Activated CD4-positive, alpha-beta T cell treated with anti-CD3 and anti-CD28 coated beads, Interleukin-10, Interleukin-2, amounts not matched to agents 100 ng/mL and 50 ng/mL, durations not matched to agents 16 hours and 8 hours (primary cell): ENCODE data around the gene PSORS1C1.
A peak's percentile ranks its signal among the peaks of the same experiment; 100 is the strongest.

Experiments used
- DNase-seq: peaks from one replicate; pipeline ENCODE4 v3.0.0-alpha.2; 2020

PSORS1C1 gene

DNA sequence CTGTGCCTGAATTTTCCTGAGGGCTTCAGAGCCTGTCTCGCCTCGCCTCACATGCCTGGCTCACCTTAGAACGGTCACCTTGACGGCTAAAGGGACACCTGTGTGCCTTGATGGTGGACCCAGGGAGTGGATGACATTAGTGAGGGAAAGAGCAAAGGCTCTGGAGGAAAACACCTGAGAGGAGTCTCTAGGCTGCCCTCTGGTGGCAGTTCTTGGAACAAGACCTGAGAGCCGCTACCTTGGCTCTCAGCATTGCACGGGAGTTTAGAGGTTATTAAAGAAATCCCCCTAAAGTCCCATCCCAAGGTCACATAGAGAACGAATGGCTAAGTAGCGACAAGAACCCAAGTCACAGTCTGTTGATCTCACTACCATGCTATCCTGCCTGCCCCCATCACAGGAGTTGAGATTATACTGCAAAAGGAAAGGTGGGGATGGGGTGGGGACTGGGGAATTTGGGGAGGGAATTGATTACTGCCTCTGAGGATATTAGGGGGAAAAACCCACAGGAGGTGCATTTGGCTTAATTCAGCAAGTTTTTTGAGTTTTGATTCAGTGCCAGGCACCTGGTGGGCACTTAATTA is 13.6 kb downstream of the PSORS1C1 start:
- peak; percentile 73 for DNase-seq

DNA sequence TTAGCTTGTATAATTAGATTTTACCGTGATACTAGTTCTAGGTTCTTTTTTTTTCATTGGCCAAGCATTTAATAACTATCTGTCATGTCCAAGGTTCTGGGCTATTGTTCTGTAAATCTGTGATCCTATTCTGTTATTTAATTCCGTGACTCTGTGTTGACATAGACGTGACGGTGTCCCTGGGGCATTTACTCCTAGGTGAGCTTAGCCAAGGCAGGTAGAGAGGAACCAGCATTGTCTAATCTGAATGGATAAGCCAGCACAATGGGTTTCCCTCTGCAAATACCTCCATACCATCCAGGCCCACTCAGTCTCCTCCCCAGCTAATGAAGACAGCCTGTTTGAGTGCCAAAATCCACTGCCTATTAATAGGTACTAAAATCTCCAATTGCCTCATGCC is 14.5 kb downstream of the PSORS1C1 start:
- no peak for DNase-seq

DNA sequence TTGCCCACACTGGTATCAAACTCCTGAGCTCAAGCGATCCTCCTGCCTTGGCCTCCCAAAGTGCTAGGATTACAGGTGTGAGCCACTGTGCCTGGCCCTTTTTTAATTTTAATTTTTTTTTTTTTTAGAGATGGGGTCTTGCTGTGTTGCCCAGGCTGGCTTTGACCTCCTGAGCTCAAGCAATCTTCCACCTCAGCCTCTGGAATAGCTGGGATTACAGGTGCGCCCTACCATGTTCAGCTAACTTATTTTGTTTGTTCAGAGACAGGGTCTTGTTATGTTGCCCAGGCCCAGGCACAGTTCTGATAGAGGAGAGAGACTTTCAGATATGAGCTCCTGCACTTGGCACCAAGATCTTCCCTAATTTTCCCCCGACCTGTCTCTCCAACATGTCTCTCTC is 16.2 kb downstream of the PSORS1C1 start:
- no peak for DNase-seq

DNA sequence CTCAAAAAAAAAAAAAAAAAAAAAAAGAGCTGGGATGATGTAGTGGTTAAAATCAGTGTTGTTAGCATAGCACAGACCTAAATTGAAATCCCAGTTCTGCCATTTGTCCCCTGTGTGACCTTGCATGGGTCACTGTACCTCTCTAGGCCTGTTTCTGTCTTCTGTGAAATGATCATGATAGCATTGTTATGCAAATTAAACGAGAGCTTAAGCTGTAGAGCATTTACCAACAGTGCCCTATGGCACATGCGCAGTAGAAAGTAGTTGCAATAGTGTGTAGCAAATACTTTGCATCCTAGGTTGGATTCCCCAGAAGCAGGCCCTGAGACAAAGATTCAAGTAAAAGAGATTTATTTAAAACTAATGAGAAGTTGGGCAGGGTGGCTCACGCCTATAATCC is 17.0 kb downstream of the PSORS1C1 start:
- no peak for DNase-seq

DNA sequence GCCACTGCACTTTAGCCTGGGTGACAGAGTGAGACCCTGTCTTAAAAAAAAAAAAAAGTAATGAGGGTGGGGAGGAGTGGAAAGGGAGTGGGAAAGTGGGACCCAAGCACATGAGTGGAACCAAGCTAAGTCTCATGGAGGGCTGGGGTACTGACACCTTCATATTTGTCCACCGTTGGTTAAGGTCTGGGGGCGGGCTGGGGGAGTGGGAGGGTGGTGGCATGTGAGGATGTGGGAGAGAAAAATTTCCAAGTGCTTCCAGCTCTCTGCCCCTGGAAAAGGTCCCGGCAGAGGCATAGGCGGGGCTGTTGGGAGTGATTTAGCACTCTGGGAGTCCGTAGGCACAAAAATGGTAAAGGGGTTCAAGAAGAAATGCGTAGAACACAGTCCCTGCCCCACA is 18.2 kb downstream of the PSORS1C1 start:
- no peak for DNase-seq

DNA sequence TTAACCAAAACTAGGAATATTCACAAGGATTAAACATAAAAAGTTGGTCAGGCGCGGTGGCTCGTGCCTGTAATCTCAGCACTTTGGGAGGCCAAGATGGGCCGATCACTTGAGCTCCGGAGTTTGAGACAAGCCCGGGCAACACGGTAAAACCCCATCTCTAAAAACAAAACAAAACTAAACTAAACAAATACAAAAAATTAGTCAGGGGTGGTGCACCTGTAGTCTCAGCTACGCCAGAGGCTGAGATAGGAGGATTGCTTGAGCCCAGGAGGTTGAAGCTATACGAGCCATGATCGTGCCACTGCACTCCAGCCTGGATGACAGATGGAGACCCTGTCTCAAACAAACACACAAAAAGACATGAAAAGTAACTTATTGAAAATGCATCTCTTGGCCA is 21.1 kb downstream of the PSORS1C1 start:
- DNase-seq, result no peak

DNA sequence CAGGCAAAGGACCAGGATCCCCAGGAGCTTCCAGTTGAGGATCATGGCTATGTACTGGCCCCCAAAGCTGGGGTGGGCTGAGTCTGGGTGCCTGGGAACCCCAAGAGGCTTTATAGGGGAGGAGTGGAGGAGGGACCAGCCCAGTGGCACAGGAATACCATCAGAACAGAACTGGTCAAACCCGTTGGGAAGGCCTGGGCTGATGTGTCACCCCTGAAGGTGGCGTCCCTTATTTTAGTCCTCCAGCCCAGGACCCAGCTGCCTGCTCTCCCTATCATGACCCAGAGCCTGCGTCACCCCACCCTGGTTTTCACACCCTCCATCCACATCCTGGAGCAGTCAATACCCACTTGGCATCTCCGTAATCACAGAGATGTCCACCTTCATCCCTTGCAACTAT is 24.4 kb downstream of the PSORS1C1 start, which contains the start of gene PSORS1C2:
Gene PSORS1C2, minus strand, starts transcription at position 85 of the 400 bp plus-strand sequence. Its CDS starts 40 bp downstream, at position 45.
- no peak for DNase-seq

DNA sequence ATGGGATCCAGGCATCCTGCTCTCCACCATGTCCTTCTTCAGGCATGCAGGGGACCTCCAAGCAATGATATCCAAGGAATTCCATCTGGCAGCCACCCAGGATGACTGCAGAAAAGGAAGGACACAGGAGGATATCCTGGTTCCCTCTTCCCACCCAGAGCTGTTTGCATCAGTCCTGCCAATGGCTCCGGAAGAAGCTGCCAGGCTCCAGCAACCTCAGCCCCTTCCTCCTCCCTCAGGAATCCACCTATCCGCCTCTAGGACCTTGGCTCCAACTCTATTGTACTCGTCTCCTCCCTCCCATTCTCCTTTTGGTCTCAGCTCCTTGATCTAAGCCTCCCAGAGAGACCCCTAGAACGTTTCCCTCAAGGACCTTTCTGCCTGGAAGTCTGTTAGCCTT is 25.0 kb downstream of the PSORS1C1 start:
- DNase-seq, result no peak

DNA sequence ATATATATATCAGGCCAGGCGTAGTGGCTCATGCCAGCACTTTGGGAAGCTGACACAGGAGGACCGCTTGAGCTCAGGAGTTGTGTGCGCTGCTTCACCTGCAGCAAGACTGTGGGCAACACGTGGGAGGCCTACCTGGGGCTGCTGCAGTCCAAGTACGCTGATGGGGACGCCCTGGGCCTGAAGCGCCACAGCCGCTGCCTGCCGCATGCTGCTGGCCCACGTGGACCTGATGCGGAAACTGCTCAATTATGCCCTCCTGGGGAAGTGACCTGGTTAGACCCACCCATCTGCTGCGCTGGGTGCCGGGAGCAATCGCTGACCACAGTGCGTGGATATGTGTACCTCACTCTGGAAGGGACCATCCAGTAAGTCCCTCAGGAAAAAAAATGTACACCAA is 26.0 kb downstream of the PSORS1C1 start:
- DNase-seq, result no peak

DNA sequence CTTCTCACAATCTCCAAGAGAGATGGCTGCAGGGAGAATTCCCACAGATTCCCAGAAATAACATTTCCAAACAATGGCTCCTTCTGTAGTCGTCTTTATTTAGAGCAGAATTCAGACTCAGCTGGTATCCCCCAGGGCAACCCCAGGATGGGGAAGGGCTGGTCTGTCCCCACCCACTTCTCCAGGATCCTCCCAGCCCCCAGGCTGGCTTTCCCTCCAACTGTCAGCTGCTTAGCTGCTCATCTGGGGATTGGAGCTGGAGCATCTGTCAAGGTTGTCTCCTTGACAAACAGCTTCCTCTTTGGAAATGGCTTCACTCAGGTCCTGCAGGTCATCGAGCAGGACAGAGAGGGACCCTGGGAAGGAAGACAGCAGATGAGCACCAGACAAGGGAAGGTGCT is 27.8 kb downstream of the PSORS1C1 start:
- no peak for DNase-seq

DNA sequence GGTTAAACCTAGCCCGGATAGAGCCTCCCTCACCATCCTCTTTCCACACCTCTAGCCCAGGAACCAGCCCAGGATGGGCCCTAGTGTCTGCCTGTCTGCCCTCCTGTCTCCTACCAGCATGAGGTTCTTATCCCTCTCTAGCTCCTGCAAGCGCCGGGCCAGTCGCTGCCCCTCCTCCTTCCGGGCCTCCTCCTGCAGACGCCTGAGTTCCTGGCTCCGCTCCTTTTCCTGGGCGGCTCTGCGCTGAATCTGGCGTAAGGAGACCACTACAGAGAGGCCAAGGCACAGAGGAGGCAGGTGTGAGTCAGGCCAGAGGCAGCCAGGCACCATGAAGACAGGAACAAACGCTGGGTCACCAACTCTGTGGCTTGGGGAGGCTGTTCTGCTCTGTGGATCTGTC is 28.5 kb downstream of the PSORS1C1 start:
- DNase-seq, result no peak

DNA sequence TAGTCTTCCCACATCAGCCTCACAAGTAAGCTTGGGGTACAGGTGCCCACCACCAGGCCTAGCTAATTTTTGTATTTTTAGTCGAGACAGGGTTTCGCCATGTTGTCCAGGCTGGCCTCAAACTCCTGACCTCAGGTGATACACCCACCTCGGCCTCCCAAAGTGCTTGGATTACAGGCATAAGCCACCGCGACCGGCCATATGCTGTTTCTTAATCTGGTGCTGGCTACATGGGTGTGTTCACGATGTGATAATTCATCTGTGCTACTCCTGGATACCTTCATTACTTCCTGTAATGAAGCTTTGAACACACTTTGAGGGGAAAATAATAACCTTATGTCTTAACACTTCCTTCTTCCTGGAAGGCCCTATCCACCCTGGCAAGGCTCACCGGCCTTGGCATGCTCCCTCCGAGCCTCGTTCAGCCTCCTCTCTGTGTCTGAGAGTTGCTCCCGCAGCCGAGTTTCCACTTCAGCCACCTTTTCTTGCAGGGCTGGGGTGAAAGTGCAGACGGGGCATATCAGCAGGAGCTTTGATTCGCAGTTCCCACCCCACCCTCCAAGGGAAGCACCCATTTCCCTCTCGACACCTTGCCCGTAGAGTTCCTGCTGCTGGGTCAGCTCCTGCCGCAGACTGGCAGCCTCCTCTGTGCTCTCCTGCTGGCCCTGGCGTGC is 29.8 kb downstream of the PSORS1C1 start:
- DNase-seq, result no peak

DNA sequence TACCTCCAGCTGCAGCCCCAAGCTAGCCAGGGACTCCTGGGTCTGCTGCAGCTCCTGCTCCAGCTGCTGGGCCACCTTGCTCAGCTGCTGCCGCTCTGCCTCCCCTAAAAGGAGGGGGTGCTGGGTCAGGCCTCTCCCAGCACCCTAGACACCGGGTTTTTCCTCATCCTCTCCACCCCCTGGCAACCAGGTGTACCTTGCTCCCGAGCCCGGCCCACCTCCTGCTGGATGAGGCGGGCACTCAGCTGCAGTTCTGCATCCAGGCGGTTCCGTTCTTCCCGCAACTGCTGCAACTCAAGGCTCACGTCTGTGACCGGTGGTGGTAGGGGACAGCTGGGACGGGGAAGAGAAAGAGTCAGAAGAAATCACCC is 30.4 kb downstream of the PSORS1C1 start:
- no peak for DNase-seq

DNA sequence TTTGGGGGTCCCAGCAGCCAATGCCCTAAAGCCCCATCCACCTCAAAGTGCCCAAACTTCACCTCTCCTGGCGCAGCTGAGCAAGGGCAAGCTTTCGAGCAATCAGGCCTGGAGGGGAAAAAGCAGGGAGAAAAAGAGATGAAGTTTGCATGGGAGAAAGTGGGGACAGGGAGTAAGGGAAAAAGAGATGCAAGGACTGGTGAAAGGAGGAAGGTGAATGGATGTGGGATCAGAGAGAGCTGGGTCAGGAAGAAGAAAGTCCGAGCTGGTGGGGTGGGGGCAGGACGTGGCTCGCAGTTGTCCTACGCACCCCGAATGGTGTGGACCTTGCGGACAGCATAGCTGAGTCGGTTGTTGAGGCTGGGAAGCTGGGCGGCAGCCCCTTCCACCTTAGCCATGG is 30.8 kb downstream of the PSORS1C1 start:
- no peak for DNase-seq

DNA sequence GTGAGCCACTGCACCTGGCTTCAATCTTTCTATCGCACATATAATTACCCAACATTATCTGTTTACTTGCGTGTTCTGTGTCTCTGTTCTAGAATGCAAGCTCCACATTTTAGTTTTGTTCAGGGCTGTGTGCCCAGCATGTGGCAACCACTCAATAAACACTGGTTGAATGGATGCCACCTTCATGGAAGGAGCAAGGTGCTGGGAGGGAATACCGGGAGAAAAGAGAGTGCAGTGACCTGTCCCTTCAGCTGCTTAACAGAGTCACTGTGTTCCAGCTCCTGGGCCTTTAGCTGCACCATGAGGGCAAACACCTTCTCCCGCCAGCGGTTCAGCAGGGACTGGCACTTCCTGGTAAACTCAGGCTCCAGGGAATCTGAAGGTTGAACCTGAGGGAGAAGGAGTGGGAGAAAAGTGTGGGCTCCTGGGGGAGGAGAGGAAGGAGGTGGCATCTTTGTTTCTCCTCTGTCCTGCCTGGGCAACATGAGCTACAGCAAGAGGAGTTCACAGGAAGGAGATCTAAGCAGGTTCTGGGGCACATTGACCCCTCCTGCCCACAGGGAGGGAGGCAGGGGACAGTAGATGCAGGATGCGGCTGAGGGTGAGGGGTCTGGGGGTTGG is 35.3 kb downstream of the PSORS1C1 start:
- no peak for DNase-seq

DNA sequence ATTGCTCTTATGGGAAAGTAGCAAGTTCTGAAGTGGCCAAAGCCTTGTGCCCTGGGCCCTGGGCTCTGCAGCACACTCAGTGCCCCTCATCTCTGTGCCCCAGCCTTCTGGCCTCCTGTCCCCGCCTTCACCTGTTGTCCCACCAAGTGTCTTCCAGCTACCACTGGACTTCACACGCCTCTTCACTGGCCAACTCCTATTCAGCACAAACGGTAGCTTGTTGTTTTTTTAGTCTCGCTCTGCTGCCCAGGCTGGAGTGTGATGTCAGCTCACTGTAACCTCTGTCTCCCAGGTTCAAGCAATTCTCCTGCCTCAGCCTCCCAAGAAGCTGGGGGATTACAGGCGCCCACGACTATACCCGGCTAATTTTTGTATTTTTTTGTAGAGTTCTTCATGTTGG is 38.2 kb downstream of the PSORS1C1 start:
- DNase-seq, result no peak

DNA sequence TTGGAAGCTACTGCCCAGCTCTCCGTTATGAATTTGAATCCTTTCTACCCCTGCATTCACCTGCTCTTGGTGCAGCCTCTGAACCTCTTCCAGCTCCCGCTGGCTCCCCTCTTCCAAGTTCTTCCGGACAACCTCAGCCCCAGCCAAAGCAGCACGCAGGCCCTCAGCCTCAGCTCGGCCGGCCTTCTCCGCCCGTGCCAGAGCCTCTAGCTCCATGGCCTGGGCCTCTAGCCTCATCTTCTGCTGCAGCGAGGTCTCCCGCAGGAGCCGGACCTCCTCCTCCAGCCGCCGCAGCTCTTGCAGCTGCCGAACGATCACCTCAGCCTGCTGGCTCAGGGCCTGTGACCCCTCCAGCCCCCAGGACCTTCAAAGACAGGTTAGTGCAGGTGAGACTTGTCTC is 39.8 kb downstream of the PSORS1C1 start:
- no peak for DNase-seq

DNA sequence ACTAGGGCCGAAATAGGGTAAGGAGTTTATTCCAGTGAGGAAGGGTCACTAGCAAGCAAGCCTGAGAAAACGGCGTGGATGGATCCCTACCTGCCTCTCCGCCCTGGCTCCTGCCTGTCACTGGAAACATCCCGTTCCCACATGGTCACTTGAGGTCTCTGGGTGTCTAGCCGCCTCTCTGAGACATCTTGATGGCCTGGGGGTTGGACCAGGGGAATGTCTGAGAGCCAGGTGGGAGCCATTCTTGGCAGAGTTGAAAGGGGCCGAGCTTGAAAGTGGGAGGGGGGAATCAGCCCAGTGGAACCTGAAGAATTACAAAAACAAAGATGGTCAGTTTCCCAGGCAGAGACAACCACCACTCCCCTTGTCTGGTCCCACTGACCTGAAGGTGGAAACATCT is 42.0 kb downstream of the PSORS1C1 start:
- no peak for DNase-seq

DNA sequence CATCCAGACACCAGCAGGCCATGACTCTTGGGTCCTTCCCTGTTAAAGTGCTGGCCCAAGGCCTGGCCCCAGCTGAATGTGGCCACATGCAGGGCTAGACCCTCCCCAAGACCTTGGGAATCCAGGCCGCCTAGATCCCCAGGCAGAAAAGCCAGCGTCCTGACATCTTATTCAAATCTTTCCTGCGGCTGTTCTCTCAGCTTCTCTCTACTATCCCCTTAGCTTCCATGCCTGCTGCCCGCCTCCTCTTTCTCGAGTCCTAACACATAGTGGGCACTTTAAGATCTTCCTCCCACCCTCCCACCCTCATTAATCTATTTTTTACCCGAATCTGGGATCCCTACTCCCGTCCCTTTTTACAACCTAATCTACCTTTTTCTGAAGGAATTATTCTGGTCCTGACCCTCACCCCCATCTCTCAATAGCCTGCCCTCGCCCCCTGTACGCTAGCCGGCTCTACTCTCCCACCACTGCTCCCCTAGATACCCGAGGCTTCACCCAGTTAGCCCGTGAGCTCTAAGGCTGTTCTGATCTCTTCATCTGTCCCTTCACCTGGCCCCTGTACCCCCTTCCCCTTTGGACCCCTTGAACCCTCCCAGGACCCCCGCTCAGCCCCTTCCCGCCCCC is 43.0 kb downstream of the PSORS1C1 start, which contains the start of gene CCHCR1:
Gene CCHCR1, minus strand, starts transcription at position 290 of the 627 bp plus-strand sequence. Its CDS starts 202 bp downstream, at position 88.
- no peak for DNase-seq

DNA sequence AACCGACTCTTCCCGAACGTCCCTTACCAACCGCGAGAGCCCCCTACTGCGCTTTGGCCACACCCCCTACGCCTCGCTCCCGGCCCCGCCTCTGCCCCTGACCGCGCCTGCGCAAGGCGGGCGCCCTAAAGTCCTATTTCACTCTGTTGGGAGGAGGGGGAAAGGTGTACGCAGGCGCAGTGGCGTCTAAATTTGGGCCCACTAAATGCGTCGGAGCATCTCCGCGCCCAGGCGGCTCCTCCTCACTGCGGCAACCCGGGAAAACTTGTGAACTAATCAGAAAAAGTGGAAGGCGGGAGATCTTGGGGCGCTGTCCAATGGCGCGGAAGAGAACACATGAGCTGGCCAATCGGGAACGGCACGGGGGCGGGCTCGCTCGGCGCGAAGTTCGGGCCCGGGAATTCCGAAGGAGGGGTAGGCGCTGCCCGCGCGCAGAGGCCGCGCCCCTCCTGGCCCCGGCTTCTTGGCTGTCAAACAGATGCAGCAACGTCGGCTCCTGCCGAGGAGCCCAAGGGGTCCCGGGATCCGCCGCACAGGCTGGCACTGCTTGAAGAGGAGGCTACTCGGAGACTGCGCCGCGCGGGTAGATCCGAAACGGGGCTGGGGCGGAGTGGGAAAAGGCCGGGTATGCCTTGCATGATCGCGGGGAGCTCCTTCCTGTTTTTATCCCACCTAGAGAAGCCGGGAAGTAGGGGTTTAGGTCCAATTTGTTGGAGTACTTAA is 43.7 kb downstream of the PSORS1C1 start, which contains the start of gene TCF19:
Gene TCF19, plus strand, starts transcription at position 450 of the 723 bp plus-strand sequence. CDS start 881 bp downstream, outside the sequence.
- peak; percentile 99 for DNase-seq

DNA sequence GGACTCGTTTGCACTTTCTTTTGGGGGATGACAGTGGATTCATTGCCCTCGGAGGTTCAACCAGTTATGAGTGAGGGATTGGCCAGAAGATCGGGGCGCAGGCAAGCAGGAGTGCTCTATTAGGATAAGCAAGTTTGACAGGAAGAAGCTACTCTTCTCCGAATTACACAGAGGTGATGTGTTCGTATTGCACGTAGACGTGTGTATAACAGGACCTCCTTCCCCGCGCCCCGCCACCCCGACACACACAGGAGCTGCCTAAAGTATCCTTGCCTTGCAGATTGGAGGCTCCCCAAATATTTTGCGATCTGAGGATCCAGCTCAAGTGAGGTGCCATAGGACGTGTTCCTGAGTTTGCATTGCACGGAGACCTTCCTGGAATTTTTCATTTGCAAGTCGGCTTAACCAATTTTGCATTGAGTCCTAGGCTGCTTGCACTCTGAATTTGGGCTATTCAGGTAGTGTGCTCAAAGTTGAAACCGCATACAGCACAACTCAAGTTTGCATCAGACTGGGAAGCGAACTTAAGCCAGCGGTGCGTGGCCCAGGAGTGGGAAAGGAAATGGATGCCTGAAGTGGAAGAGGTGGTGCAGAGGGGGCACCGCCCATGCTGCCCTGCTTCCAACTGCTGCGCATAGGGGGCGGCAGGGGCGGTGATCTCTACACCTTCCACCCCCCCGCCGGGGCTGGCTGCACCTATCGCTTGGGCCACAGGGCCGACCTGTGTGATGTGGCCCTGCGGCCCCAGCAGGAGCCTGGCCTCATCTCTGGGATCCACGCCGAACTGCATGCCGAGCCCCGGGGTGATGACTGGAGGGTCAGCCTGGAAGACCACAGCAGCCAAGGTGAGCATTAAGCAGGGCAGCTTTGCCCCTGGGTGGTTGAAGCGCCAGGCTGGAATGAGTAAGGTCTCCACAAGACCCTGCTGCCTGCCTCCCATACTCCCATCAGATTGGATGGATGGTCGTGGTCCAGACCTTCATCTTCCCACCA is 44.6 kb downstream of the PSORS1C1 start:
- peak; percentile 52 for DNase-seq
